Putamen (tissue), 1 donor: ENCODE measurements around the gene CNP.

Experiments
- DNase-seq: peaks from one replicate; pipeline ENCODE4 v3.0.0-alpha.2; 2016; ENCODE audit warnings: low spot score

Gene CNP

GRCh38 chr17:41972571-41973407, 6.2 kb downstream of the CNP start:
- no peak for DNase-seq

- DNase-seq, result no peak
Observed at GRCh38 chr17:41973408-41973811, 6.8 kb downstream of the CNP start.

GRCh38 chr17:41974031-41974430, 7.4 kb downstream of the CNP start:
- DNase-seq, result no peak

GRCh38 chr17:41974658-41975057, 8.1 kb downstream of the CNP start:
- no peak for DNase-seq

- peak; percentile 91 for DNase-seq
Observed at GRCh38 chr17:41975099-41976083, 8.8 kb downstream of the CNP start.

GRCh38 chr17:41976142-41976768, 9.7 kb downstream of the CNP start:
- DNase-seq, result peak; percentile 50

GRCh38 chr17:41977991-41978390, 11.4 kb downstream of the CNP start:
- no peak for DNase-seq

GRCh38 chr17:41982026-41982760, 15.6 kb downstream of the CNP start:
- no peak for DNase-seq

GRCh38 chr17:41984454-41984853, 17.9 kb downstream of the CNP start:
- no peak for DNase-seq

GRCh38 chr17:41985919-41986318, 19.3 kb downstream of the CNP start:
- no peak for DNase-seq

GRCh38 chr17:41986634-41987033, 20.0 kb downstream of the CNP start:
- DNase-seq, result peak; percentile 66

GRCh38 chr17:41987642-41988041, 21.0 kb downstream of the CNP start:
- no peak for DNase-seq

GRCh38 chr17:41988418-41988817, 21.8 kb downstream of the CNP start:
- DNase-seq, result no peak

- DNase-seq, result no peak
Observed at GRCh38 chr17:41989702-41990419, 23.3 kb downstream of the CNP start.

- peak; percentile 95 for DNase-seq
Observed at GRCh38 chr17:41992576-41992975, 26.0 kb downstream of the CNP start.

GRCh38 chr17:41996855-41997164, 30.2 kb downstream of the CNP start:
- DNase-seq, result no peak

- no peak for DNase-seq
Observed at GRCh38 chr17:41998497-41998896, 31.9 kb downstream of the CNP start.

GRCh38 chr17:42000413-42001133, 34.0 kb downstream of the CNP start:
- DNase-seq, result no peak

GRCh38 chr17:42001729-42002128, 35.1 kb downstream of the CNP start:
- DNase-seq, result no peak

GRCh38 chr17:42002175-42002791, 35.7 kb downstream of the CNP start:
- DNase-seq, result no peak
